ENCODE measurements around the gene TMTC3.

TMTC3 gene

DNA sequence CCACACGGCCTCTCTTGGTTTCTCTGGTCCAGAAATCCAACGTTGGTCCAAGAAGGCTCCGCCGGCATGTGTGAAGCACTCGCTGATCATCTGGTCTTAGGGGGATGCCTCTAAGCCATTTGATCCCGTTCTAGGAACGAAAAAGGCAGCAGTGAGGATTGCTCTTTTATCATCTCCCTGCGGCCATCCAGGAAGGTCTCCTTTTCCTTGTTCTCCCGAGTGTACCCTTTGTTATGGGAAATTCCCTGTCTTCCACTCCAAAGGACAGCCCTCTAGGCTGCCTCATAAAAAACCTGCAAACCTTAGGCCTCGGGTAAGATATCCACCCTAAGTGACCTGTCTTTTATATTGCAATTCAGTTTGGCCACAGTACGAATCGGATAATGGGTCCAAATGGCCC lies 85.8 kb downstream of the TMTC3 start:
- FAIRE-seq, result no peak

GRCh38 chr12:88228720-88229119 lies 86.6 kb downstream of the TMTC3 start:
- FAIRE-seq, result no peak

DNA sequence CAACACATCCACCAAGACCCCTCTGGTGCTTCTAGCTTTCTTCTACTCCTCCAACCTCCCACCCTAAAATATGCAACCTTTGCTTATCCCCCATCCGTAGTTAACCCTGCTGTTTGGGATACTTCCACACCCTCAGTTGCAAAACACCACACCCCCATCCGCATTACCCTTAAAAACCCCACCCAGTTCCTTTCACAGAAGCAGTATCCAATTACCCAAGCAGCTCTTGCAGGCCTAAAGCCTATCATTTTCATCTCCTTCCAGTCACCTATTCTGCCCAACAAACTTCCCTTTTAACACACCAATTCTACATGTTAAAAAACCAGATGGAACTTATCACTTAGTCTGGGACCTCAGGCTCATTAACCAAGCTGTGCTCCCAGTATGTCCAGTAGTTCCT lies 88.2 kb downstream of the TMTC3 start:
- FAIRE-seq, result no peak

- FAIRE-seq, result no peak
Observed at GRCh38 chr12:88235183-88235833, 93.2 kb downstream of the TMTC3 start.

DNA sequence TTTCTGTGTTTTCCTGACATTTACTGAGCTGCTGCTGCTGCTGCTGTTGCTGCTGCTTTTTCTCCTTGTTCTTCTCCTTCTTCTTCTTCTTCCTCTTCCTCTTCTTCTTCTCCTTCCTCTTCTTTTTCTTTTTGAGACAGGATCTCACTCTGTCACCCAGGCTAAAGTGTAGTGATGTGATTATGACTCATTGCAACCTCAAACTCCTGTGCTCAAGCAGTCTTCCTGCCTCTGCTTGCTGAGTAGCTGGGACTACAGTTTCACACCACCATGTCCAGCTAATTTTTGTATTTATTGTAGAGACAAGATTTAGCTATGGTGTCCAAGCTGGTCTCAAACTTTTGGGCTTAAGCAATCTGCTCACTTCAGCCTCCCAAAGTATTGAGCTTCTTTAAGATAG lies 95.8 kb downstream of the TMTC3 start:
- FAIRE-seq, result no peak

DNA sequence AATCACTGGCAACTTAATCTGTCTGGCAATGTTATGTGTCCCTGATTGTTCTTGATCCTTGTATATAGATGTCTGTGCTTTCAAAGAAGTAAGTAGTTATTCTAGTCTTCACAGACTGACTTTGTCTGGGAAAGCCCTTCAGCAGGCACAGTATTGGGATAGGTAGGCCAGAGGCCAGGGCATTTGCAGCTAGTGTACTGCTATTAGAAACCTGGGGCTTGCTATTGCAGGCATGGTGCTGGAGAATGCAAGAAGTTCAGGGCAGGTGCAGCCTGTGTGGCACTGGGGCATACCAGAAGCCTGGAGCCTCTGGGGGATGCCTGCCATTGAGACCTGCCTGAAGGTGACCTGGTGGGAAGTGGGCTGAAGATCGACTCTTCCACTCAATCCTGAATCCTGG lies 96.3 kb downstream of the TMTC3 start:
- FAIRE-seq, result no peak

DNA sequence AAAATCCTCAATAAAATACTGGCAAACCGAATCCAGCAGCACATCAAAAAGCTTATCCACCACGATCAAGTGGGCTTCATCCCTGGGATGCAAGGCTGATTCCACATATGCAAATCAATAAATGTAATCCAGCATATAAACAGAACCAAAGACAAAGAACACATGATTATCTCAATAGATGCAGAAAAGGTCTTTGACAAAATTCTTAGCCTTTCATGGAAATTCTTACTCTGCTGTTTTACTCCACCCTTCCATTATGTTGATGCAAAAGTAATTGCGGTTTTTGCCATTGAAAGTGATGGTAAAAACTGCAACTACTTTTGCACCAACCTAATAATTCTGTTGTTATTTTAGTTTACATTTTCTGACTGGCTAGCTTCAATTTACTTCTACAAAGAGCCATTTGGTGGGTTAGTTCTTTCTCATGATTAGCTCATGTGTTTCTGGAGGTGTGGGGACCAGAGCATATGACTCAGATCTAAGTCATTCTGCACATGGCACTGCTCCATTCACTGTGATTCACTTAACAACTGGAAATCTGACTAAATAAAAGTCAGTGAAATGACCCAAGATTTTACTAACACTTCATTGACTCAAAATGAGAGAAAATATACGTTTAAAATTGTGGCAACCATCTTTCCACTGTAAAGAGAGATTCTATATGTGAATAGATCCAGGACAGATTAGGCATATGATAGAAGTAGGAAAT lies 99.9 kb downstream of the TMTC3 start:
- FAIRE-seq, result no peak

DNA sequence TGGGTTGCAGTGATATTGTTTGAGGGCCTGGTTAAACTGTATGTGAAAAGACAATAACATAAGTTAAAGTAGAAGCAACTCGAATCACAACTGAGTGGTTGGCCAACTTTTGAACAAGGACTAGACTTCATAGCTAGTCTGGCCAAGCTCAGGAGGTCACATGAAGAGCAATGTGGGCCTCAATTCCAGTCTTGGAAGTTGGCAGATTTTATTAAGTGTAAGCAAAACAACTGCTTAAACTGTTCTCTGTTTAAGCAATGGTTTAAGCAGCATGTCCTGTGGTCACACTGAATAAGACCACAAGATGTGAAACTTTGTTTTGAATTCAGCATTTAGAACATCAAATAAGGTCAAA lies 100.4 kb downstream of the TMTC3 start:
- FAIRE-seq, result no peak

DNA sequence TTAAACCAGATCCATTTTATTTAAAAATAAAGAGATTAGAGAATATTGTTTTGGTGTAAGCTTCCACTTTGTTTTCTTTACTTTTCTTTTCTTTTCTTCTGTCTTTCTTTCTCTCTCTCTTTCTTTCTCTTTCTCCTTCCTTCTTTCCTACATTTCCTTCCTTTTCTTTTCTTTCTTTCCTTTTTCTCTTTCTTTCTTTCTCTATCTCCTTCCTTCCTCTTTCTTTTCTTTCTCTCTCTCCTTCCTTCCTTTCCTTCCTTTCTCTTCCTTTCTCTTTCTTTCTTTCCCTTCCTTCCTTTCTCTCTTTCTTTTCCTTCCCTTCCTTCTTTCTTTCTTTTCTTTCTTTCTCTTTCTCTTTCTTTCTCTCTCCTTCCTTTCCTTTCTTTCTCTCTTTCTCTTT lies 100.8 kb downstream of the TMTC3 start:
- no peak for FAIRE-seq

DNA sequence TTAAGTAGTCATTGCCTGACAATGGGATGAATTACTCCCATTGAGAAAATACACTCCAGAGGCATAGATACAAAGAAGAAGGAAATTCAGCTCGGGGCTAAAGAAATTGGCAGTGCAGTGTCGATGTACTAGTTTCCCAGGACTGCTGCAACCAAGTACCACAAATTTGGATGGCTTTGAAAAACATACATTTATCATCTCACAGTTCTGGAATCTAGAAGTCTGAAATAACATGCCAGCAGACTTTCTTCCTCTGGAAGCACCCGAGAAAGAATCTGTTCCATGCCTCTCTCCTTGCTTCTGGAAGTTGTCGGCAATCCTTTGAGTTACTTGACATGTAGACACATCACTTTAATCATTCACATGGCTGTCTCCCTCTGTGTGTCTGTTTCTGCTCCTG lies 101.9 kb downstream of the TMTC3 start:
- no peak for FAIRE-seq

DNA sequence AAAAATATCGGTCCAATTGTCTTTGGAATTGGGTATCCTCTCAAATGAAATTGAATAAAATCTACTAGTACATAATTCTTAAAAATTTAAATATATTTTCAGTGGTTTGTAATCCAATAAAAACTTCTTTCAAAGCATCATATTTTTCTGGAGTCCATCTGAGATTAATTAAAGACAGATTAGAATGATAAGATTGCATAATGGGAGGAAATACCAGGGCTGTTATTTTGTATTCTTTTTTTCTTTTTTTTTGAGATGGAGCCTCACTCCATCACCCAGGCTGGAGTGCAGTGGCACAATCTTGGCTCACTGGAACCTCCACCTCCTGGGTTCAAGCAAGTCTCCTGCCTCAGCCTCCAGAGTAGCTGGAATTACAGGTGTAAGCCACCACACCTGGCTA lies 103.8 kb downstream of the TMTC3 start:
- FAIRE-seq, result no peak

GRCh38 chr12:88247241-88247643 lies 105.1 kb downstream of the TMTC3 start:
- no peak for FAIRE-seq

- no peak for FAIRE-seq
Observed at GRCh38 chr12:88248606-88249005, 106.5 kb downstream of the TMTC3 start.
